Measurements from ENCODE around the gene CCDC134. TPM values are rescaled to one million over a fixed set of nuclear protein-coding genes. Genes with fewer than 3 reads are reported as not detected.

Gene CCDC134
- total and polyA plus RNA-seq, 2 experiments from 2014 or later = 4.1 to 7.2 TPM

- no peaks in the 10 kb centered on the region for H3K4me1 ChIP-seq (ENCODE audit: insufficient read depth)
- no peak overlapping the region for H2AFZ ChIP-seq
- H3K36me3 ChIP-seq (replicated peaks; ENCODE audit: insufficient read depth, low read depth) = no peaks in the 10 kb centered on the region
- peaks cover 14% of the 10 kb centered on the region for H3K79me2 ChIP-seq
- no peaks in the 10 kb centered on the region for H3K27me3 ChIP-seq
- no peak for DNase-seq (ENCODE audit: low spot score)
- peaks cover 13% of the 10 kb centered on the region for H4K20me1 ChIP-seq (ENCODE audit: insufficient read depth, poor library complexity, severe bottlenecking)
- no peak overlapping the region for H3K27ac ChIP-seq
- WGBS (ENCODE audit: low lambda C conversion rate, missing lambda C conversion rate) = 85% methylated on average over 10 of the region's 10 CpGs
- H3K9me2 ChIP-seq (replicated peaks; ENCODE audit: insufficient read depth) = no peaks in the 10 kb centered on the region
- TF ChIP-seq EZH2 (IDR thresholded peaks at IDR 0.05; ENCODE audit: borderline replicate concordance) = no peak
- TF ChIP-seq, protein P1, sequence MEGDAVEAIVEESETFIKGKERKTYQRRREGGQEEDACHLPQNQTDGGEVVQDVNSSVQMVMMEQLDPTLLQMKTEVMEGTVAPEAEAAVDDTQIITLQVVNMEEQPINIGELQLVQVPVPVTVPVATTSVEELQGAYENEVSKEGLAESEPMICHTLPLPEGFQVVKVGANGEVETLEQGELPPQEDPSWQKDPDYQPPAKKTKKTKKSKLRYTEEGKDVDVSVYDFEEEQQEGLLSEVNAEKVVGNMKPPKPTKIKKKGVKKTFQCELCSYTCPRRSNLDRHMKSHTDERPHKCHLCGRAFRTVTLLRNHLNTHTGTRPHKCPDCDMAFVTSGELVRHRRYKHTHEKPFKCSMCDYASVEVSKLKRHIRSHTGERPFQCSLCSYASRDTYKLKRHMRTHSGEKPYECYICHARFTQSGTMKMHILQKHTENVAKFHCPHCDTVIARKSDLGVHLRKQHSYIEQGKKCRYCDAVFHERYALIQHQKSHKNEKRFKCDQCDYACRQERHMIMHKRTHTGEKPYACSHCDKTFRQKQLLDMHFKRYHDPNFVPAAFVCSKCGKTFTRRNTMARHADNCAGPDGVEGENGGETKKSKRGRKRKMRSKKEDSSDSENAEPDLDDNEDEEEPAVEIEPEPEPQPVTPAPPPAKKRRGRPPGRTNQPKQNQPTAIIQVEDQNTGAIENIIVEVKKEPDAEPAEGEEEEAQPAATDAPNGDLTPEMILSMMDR (IDR thresholded peaks at IDR 0.05; ENCODE audit: poor library complexity) = no peak
- no peak for TF ChIP-seq EZH2phosphoT487 (IDR thresholded peaks at IDR 0.05; ENCODE audit: low read depth, severe bottlenecking, unreplicated experiment)
- H3K9me3 ChIP-seq (ENCODE audit: low read depth) = no peaks in the 10 kb centered on the region
- no peak overlapping the region for H3K4me3 ChIP-seq
- no peak overlapping the region for H3K4me2 ChIP-seq
Measured at GRCh38 chr22:41875531-41876270, 75.2 kb downstream of the CCDC134 start.

Other genes starting within 250 kb of the CCDC134 start
- 1.7 and 2.7 TPM in 2 replicates for gene CSDC2, start 239.7 kb upstream of the CCDC134 start, total RNA-seq
- 5.0 and 5.4 TPM in 2 replicates for gene CSDC2, start 239.7 kb upstream of the CCDC134 start, polyA plus RNA-seq
- 36.5 and 42.3 TPM in 2 replicates for gene PMM1, start 210.8 kb upstream of the CCDC134 start, total RNA-seq
- 66.1 and 68.7 TPM in 2 replicates for gene PMM1, start 210.8 kb upstream of the CCDC134 start, polyA plus RNA-seq
- 29.0 and 32.1 TPM in 2 replicates for gene DESI1, start 179.6 kb upstream of the CCDC134 start, total RNA-seq
- 31.2 and 32.5 TPM in 2 replicates for gene DESI1, start 179.6 kb upstream of the CCDC134 start, polyA plus RNA-seq
- gene XRCC6, start 179.4 kb upstream of the CCDC134 start, total RNA-seq = 273 and 276 TPM in 2 replicates
- gene XRCC6, start 179.4 kb upstream of the CCDC134 start, polyA plus RNA-seq = 242 and 260 TPM in 2 replicates
- 119 and 144 TPM in 2 replicates for gene SNU13, start 111.8 kb upstream of the CCDC134 start, total RNA-seq
- 240 and 245 TPM in 2 replicates for gene SNU13, start 111.8 kb upstream of the CCDC134 start, polyA plus RNA-seq
- gene MEI1, start 101.2 kb upstream of the CCDC134 start, total RNA-seq = not detected in 2 replicates
- gene MEI1, start 101.2 kb upstream of the CCDC134 start, polyA plus RNA-seq = 0.18 and 2.4 TPM in 2 replicates
- 109 and 114 TPM in 2 replicates for gene SREBF2, start 32.4 kb downstream of the CCDC134 start, total RNA-seq
- gene SREBF2, start 32.4 kb downstream of the CCDC134 start, polyA plus RNA-seq = 96.3 and 113 TPM in 2 replicates
- gene SHISA8, start 114.4 kb downstream of the CCDC134 start, total RNA-seq = not detected in 2 replicates
- 0.33 TPM in 1 of 2 replicates, not detected in the other for gene SHISA8, start 114.4 kb downstream of the CCDC134 start, polyA plus RNA-seq
- 0.07 and 0.12 TPM in 2 replicates for gene TNFRSF13C, start 126.1 kb downstream of the CCDC134 start, total RNA-seq
- 0.18 and 0.52 TPM in 2 replicates for gene TNFRSF13C, start 126.1 kb downstream of the CCDC134 start, polyA plus RNA-seq
- 6.7 and 8.1 TPM in 2 replicates for gene CENPM, start 146.5 kb downstream of the CCDC134 start, total RNA-seq
- gene CENPM, start 146.5 kb downstream of the CCDC134 start, polyA plus RNA-seq = 13.4 and 14.9 TPM in 2 replicates
- 1.5 and 2.2 TPM in 2 replicates for gene SEPTIN3, start 168.8 kb downstream of the CCDC134 start, total RNA-seq
- gene SEPTIN3, start 168.8 kb downstream of the CCDC134 start, polyA plus RNA-seq = 1.5 and 1.6 TPM in 2 replicates
- not detected in 2 replicates for gene WBP2NL, start 198.1 kb downstream of the CCDC134 start, total RNA-seq
- gene WBP2NL, start 198.1 kb downstream of the CCDC134 start, polyA plus RNA-seq = not detected in 2 replicates

Data from hepatocyte (in vitro differentiated cells).